HG03354 (cell line): ENCODE data around the gene SHROOM3.

Experiments
- ATAC-seq: cut with Tn5 transposase; IDR thresholded peaks from one replicate; pipeline ENCODE4 v1.9.1; 2021; ENCODE audit warnings: mild to moderate bottlenecking; ENCODE audit not compliant: unreplicated experiment, poor library complexity, severe bottlenecking

Gene SHROOM3

GRCh38 chr4:76752861-76753501 is 318.0 kb downstream of the SHROOM3 start:
- ATAC-seq = no peak

GRCh38 chr4:76753814-76754213 is 318.8 kb downstream of the SHROOM3 start:
- no peak for ATAC-seq

- no peak for ATAC-seq
Measured at GRCh38 chr4:76754439-76754838, 319.4 kb downstream of the SHROOM3 start.

GRCh38 chr4:76755756-76756155 is 320.7 kb downstream of the SHROOM3 start:
- no peak for ATAC-seq

- ATAC-seq = no peak
Measured at GRCh38 chr4:76756416-76756815, 321.4 kb downstream of the SHROOM3 start.

GRCh38 chr4:76757418-76757939 is 322.4 kb downstream of the SHROOM3 start:
- ATAC-seq = no peak

GRCh38 chr4:76758290-76758882 is 323.4 kb downstream of the SHROOM3 start:
- ATAC-seq = peak; percentile 61

GRCh38 chr4:76758996-76759395 is 324.0 kb downstream of the SHROOM3 start:
- peak; percentile 57 for ATAC-seq

GRCh38 chr4:76760193-76760592 is 325.2 kb downstream of the SHROOM3 start:
- ATAC-seq = no peak

GRCh38 chr4:76762137-76763130 is 327.4 kb downstream of the SHROOM3 start:
- no peak for ATAC-seq

- no peak for ATAC-seq
Measured at GRCh38 chr4:76764251-76764650, 329.2 kb downstream of the SHROOM3 start.

- ATAC-seq = no peak
Measured at GRCh38 chr4:76765473-76766183, 330.6 kb downstream of the SHROOM3 start.

GRCh38 chr4:76767983-76768382 is 333.0 kb downstream of the SHROOM3 start:
- no peak for ATAC-seq

GRCh38 chr4:76772498-76773106 is 337.6 kb downstream of the SHROOM3 start:
- ATAC-seq = no peak

- ATAC-seq = no peak
Measured at GRCh38 chr4:76773766-76774165, 338.7 kb downstream of the SHROOM3 start.

- no peak for ATAC-seq
Measured at GRCh38 chr4:76779740-76780459, 344.9 kb downstream of the SHROOM3 start.

GRCh38 chr4:76780781-76781697 is 346.0 kb downstream of the SHROOM3 start:
- no peak for ATAC-seq
